GM18502 (cell line): ENCODE data around the gene TP73.

Experiments used
- ATAC-seq: cut with Tn5 transposase; IDR thresholded peaks from one replicate; pipeline ENCODE4 v1.9.1; 2021; ENCODE audit warnings: mild to moderate bottlenecking; ENCODE audit not compliant: unreplicated experiment, poor library complexity

TP73 gene

DNA sequence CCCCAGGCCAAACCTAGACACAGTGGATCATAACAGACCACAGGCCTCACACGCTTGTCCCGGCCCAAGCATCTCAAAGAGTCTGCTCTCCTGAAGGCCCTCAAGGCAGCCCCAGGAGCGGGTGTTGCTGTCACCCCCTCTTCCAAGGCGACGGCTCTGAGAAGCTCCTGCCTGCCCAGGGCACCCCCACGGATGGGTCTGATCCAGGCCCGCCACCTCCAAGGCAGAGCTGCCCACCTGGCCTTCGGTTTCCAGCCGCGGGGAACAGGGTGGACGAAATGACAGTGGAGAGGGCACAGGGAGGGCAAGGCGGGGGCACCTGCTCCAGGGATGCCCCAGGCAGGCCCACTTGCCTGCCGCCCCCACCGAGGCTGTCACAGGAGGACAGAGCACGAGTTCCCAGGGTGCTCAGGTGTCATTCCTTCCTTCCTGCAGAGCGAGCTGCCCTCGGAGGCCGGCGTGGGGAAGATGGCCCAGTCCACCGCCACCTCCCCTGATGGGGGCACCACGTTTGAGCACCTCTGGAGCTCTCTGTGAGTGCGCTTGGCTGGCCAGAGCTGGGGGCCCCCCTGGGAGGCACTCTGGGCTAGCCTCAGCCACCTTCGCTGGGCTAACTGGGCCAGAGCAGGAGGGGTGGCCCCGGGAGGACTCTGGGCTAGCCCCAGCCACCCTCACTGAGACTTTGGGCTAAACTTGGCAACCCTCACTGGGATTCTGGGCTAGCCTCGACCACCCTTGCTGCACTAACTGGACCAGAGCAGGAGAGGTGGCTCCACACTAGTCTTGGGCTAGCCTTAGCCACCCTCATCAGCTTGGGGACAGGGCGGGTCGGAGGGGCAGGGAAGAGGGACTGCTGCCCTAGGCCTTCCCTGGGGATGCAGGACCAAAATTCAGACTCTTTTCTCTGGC, 29.8 kb downstream of the TP73 start:
- no peak for ATAC-seq

- no peak for ATAC-seq
These were observed 30.9 kb downstream of the TP73 start for GRCh38 chr1:3683197-3683596.

- no peak for ATAC-seq
These were observed 31.7 kb downstream of the TP73 start for GRCh38 chr1:3683992-3684391.

DNA sequence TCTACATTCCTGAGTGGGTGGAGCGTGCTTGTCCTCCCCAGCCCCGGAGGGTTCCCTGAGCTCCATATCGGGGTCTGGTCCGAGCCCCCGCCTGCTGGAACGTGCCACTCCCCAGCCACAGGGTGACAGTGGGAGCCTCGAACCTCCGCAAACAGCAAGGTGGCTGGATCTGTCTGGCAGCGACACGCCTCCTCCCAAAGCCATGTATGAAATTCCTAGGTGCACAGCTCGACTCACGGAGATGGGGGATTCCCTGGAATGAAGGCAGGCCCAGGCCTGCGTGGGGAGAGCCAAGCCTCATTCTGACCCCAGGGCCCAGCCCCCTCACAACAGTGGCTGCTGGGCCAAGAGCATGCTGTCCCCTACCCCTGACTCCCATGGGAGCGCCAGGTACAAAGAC, 32.9 kb downstream of the TP73 start:
- no peak for ATAC-seq

DNA sequence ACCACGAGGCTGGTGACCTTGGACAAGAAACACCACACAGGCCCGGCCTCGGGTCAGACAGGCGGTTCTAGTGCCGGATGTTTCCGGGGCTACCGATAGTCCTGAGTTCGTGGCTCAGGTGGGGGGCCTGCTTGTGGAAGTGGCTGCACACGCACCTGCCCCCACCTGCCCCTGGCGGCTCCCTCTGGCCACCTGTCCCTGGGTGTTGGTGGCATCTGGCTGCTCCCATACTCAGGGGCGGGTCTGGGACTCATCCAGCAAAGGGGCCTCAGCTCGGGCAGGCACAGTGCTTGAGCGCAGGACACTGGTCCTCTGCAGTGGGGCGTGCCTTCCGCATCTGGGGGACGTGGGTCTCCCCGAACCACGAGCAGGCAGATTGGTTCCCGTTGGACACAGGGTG, 33.6 kb downstream of the TP73 start:
- no peak for ATAC-seq

DNA sequence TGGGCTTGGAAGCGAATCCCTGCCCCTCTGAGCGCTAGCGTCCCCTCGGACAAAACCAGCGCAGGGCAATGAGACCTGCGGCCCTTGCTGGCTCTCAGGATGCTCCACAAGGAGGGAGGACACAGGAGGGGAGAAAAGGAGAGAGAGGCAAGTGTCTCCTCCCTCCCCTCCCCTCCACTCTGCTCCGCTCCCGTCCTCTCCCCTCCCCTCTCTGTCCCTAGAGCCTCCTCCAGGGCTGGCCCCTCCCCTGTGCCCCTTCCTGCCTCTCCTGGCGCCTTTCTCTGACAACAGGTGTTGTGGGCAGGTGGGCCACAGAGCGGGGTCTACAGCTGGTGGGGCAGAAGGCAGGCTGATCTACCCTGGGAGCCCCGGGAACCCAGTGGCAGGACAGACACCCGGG, 35.2 kb downstream of the TP73 start:
- no peak for ATAC-seq

DNA sequence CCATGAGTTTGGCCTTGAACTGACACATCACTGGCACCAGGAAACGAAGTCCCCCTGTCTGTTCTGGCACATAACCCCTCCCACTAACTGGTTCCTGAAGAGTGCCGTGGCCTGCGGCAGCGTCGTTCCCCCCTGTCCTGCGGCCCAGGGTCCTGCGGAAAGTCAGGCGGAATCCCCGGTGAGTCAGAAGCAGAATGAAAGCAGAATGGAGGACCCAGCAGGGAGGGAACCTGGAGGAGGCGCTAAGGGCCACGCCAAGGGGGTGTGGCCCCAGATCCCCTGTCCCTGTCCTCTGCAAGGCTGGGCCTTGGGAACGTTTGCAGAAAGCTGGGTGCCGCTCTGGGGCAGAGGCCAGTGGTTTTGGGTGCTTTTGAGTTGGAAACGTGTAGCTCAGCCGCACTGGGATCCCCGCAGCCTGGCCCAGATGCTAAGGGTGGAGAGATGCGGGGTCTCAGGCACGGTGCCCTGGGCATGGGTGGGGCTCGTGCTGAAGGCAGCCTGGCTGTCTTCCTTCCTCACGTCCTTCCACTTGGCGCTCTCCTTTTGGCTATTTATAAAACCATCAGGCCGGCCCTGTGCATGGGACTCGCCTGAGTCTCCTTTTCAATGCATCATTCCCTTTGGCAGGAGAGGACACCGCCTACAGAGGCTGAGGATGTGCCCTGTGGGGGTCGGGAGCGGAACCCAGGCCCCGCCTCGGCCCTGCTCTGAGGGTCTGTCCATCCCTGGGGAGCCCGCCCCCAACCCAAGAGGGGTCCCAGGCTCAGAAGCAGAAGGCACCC, 36.2 kb downstream of the TP73 start:
- no peak for ATAC-seq

DNA sequence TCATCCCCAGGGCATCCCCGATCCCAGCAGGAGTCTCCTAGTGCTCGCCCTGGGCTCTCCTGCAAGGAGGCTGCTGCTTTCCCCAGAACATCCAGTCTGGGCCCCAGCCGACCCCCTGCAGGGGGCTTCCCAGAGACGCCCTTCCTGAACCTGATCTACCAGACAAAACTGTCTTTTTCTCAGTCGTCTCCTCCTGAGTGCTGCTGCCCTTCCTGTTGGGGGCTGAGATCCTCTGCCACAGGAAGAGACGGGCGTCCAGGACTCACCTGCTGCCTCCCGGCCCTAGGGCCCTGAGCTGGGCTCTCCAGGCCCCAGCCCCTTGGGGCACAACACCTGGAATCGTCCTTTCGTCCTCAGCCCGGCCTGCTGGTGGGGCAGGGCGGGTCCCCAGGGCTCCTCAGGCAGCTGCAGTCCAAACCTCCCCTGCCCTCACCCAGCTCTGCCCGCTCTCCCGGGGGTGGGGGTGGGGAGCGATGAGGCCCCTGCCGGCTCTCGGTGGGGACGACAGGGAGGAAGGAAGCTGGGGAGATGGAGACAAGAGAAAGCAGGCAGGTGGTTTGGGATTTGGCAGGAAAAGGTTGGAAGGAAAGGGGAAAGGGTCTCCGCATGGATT, 36.9 kb downstream of the TP73 start:
- no peak for ATAC-seq

GRCh38 chr1:3690282-3691065, 38.2 kb downstream of the TP73 start:
- ATAC-seq: no peak

DNA sequence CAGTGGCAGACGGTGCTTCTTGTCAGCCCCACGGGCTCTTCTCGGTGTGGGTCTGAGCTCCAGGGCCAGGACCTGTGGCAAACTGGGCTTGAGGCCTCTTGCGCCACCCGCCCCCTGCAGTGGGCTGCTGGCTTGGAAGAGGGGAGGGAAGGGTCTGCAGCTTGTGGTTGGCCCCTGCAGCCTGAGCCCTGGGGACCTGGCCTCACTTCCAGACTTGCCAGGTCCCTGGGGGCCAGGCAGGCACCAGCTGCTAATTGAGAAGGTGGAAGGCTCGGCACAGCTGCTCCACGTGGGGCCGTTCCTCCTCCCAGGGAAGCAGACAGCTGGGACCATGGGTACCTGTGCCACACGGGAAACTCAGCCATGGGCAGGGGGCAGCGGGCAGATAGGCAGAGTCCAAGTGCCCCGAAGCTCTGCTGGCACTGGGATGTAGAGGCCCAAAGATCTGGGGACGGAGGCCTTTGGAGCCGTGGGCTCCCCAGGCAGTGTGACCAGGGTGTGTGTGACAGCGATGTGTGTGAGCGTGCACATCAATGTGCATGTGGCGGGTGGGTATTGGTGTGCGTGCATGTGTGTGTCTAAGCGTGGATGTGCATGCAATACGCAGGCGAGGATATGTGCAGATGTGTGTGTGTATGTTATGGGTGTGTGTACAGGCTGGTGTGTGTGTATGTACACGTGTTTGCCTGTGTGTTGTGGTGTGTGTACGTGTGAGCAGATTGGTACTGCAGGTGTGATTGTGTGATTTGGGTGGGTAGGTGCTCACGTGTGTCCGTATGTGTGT, 39.3 kb downstream of the TP73 start:
- ATAC-seq: no peak

- no peak for ATAC-seq
These were observed 40.3 kb downstream of the TP73 start for GRCh38 chr1:3692598-3692997.

DNA sequence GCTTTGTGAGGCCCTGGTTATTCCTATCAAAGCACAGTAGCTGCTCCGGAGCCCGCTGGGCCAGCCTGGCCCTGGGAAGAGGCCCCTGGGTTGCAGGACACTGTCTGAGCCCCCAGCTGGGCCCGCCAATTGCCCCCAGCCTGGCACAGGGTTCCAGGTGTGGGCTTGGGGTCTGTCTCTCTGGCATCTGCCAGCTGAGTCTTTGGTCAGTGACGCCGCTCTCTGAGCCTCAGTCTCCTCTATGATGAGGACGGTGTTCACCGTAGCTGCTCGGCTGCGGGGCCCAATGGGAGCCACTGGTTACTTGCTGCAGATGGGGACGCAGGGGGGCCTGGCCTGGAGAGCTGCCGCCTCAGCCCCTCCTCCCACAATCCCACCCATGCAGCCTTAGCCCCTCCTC, 41.0 kb downstream of the TP73 start:
- ATAC-seq: no peak

DNA sequence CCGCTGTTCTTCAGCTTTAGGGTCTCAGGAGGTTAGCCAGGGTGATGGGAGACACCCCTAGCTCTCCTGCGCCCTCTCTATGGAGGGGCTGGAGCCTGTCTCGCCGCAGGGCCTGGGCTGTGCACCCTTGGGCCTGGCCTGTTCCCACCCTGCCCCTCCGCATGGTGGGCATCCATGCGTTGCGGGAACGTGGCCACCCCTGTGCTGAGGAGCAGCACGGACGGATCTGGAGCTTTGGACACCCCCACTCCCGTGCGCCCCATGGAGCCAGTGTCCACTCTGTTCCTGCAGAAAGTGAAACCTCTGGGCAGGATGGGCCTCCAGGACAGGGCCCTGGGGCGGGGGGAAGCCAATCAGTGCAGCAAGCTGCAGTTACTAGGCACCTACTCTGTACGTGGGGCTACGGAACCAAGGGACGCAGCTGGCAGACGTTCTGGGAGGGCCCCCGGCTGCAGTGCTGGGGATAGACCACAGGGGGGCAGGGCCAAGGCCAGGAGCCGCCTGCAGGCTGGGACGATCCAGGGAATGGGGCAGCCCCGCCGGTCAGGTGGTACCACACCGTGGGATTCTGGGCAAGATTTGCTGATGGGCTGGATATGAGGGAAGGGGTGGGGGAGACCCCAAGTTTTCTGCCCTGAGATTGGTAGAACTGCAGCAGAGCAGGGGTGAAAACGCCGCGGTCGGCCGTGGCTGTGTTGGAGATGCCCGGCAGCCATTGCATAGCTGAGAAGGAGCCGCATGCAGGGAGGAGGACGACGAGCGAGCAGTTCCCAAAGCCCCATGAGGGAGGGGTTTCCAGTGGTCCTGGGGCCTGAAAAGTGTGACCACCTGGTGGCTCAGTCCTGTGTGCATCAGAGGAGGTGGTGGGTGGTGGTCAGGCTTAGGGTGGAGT, 43.3 kb downstream of the TP73 start:
- no peak for ATAC-seq

- ATAC-seq: no peak
These were observed 44.4 kb downstream of the TP73 start for GRCh38 chr1:3696689-3697088.

DNA sequence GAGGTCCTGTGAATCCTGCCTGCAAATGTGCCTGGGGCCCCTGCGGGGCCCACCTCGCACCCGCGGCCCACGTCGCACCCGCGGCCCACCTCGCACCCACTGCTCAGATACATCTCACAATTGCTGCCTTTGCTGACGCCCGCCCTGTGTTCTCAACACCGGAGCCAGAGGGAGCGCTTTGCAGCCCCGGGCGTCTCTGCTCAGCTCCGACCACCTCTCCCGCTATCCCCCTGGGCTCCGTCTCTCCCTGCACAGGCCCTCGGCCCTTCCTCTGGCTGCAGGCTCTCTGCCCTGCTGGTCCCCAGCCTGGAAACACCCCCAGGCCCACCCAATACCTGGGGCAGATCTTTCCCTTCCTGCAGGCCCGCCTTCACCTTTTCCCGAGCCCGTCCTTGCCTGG, 44.8 kb downstream of the TP73 start:
- ATAC-seq: no peak

DNA sequence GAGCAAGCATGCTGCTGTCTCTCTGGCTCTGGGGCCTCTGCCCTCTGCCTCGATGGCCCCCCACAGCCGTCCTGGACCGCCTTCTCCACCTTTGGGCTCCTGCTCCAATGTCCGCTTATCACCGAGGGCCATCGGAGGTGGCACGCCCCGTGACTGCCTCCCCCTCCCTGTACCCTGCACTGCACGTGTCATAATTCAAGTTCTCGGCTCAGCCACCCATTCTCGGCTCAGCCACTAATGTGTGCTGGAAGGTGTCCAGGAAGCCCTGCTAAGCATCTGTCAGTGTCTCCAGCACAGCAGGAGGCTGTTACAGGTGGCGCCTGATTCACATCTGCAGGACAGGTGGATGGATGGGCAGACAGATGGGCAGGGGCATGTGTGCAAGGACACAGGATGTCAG, 45.5 kb downstream of the TP73 start:
- no peak for ATAC-seq

DNA sequence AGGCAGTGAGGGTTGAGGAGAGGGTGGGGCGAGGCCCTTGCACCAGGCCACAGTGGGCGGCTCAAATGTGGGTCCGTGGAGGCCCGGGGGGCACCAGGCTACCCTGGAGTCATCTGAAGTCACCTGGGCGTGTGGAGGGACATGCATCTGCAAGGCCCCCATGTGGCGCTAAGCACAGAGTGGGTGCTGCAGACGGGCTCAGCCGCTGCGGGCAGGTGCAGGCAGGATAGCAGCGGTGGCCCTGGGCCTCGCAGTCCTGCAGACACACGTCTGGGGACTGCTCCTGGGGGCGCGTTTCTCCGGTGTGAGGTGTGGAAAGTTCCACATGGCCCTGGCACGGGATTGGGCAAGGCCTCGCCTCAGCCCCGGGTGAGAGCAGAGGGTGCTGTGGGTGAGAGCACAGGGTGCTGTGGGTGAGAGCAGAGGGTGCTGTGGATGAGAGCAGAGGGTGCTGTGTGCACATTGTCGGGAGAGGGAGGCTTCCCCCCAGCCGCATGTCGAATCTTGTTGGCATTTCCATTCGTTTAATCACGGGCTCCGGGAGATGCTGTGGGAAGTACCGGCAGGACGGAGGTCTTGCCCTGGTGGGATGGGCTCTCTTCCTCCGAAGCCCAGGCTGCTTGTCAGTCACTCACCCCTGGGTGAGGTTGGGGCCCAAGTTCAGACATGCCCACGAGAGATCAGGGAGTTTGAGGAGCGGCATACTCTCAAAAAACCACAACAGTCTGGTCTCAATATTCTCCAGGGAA, 46.5 kb downstream of the TP73 start:
- ATAC-seq: no peak

GRCh38 chr1:3699596-3699995, 47.3 kb downstream of the TP73 start:
- no peak for ATAC-seq
